HuH-7.5 (cell line): Measurements from ENCODE around the gene ADK.
"Not testable (repeated sequence)": the region's sequence is repeated elsewhere in the genome, so short reads cannot be mapped to it uniquely, and the experiment has no call there.

Experiments
- DNase-seq: peaks from one replicate; pipeline ENCODE4 v3.0.0; 2011; ENCODE audit warnings: low spot score

Gene ADK

GRCh38 chr10:74425456-74426001 lies 274.5 kb downstream of the ADK start:
- no peak for DNase-seq

GRCh38 chr10:74431816-74432215 lies 280.8 kb downstream of the ADK start:
- DNase-seq = no peak

- no peak for DNase-seq
Measured at GRCh38 chr10:74432841-74433594, 282.0 kb downstream of the ADK start.

- DNase-seq = no peak
Measured at GRCh38 chr10:74433595-74433956, 282.6 kb downstream of the ADK start.

GRCh38 chr10:74433993-74434392 lies 283.0 kb downstream of the ADK start:
- DNase-seq = no peak

- DNase-seq = no peak
Measured at GRCh38 chr10:74434547-74434946, 283.5 kb downstream of the ADK start.

- no peak for DNase-seq
Measured at GRCh38 chr10:74436523-74437170, 285.6 kb downstream of the ADK start.

- no peak for DNase-seq
Measured at GRCh38 chr10:74437822-74438221, 286.8 kb downstream of the ADK start.

GRCh38 chr10:74439213-74439612 lies 288.2 kb downstream of the ADK start:
- no peak for DNase-seq

GRCh38 chr10:74445493-74445892 lies 294.5 kb downstream of the ADK start:
- no peak for DNase-seq

- DNase-seq = no peak
Measured at GRCh38 chr10:74450602-74451001, 299.6 kb downstream of the ADK start.

- DNase-seq = no peak
Measured at GRCh38 chr10:74451127-74451829, 300.3 kb downstream of the ADK start.

- DNase-seq = no peak
Measured at GRCh38 chr10:74453169-74453568, 302.1 kb downstream of the ADK start.

- DNase-seq = not testable (repeated sequence)
Measured at GRCh38 chr10:74457478-74457877, 306.5 kb downstream of the ADK start.

GRCh38 chr10:74460812-74461211 lies 309.8 kb downstream of the ADK start:
- no peak for DNase-seq

- DNase-seq = no peak
Measured at GRCh38 chr10:74474022-74474713, 323.1 kb downstream of the ADK start.

GRCh38 chr10:74476162-74476706 lies 325.2 kb downstream of the ADK start:
- DNase-seq = not testable (repeated sequence)

- DNase-seq = no peak
Measured at GRCh38 chr10:74480778-74481177, 329.8 kb downstream of the ADK start.

- no peak for DNase-seq
Measured at GRCh38 chr10:74483356-74483755, 332.3 kb downstream of the ADK start.

- no peak for DNase-seq
Measured at GRCh38 chr10:74485283-74485682, 334.3 kb downstream of the ADK start.

GRCh38 chr10:74486659-74487058 lies 335.6 kb downstream of the ADK start:
- no peak for DNase-seq

- DNase-seq = no peak
Measured at GRCh38 chr10:74488907-74489306, 337.9 kb downstream of the ADK start.
